AG09319 (cell line): ENCODE results near the gene GALNT1.

Experiments
- DNase-seq: peaks from one replicate; pipeline ENCODE4 v3.0.0-alpha.2; 2010; ENCODE audit warnings: low read depth; ENCODE audit errors: extremely low read depth
- CTCF ChIP-seq: IDR thresholded peaks from 2 replicates; pipeline ENCODE4 v1.5.1; 2011; ENCODE audit warnings: low read depth, mild to moderate bottlenecking, inconsistent platforms, low read length, moderate library complexity

The GALNT1 gene

GRCh38 chr18:35609236-35609635 lies 27.7 kb downstream of the GALNT1 start:
- TF ChIP-seq CTCF: no peak
- no peak for DNase-seq

GRCh38 chr18:35610089-35610488 lies 28.5 kb downstream of the GALNT1 start:
- TF ChIP-seq CTCF: no peak
- DNase-seq: no peak

GRCh38 chr18:35610724-35611123 lies 29.2 kb downstream of the GALNT1 start:
- no peak for TF ChIP-seq CTCF
- DNase-seq: no peak

GRCh38 chr18:35611518-35611917 lies 30.0 kb downstream of the GALNT1 start:
- DNase-seq: no peak

GRCh38 chr18:35616074-35616473 lies 34.5 kb downstream of the GALNT1 start:
- no peak for DNase-seq
- TF ChIP-seq CTCF: no peak

More at GRCh38 chr18:35611518-35611917, 30.0 kb downstream of the GALNT1 start:
- TF ChIP-seq CTCF: no peak

- DNase-seq: no peak
- TF ChIP-seq CTCF: no peak
Observed at GRCh38 chr18:35616664-35617423, 35.3 kb downstream of the GALNT1 start.

GRCh38 chr18:35617865-35618264 lies 36.3 kb downstream of the GALNT1 start:
- TF ChIP-seq CTCF: no peak
- DNase-seq: no peak
